Panc1 (cell line): ENCODE data around the gene SYNC. TPM values are rescaled to one million over a fixed set of nuclear protein-coding genes. Genes with fewer than 3 reads are reported as not detected.

Source experiments
- ATAC-seq: fragments of 200-7000 bp; cut with Tn5 transposase; 2 replicates; pipeline ENCODE4 v1.9.1; 2020; ENCODE audit warnings: mild to moderate bottlenecking, moderate library complexity
- BruUV-seq: library from RNA; stranded (reverse); fragments of 400-500 nt; replicated peaks from 2 replicates; lab custom pipeline; 2021; lab: Mats Ljungman, UMichigan
- CTCF ChIA-PET: fragments of 300-600 bp; sonication (Branson Sonifier 250); formaldehyde crosslinking; loops from one replicate; lab custom pipeline; 2022; ENCODE audit warnings: antibody characterized with exemption; lab: Charles Lee
- POLR2A ChIA-PET: fragments of 300-600 bp; sonication (Branson Sonifier 250); formaldehyde crosslinking; loops from one replicate; lab custom pipeline; 2022; ENCODE audit warnings: antibody characterized with exemption; lab: Charles Lee
- DNase-seq: peaks from one replicate; pipeline ENCODE4 v3.0.0-alpha.2; 2010; ENCODE audit warnings: low read depth, low spot score
- H3K27ac ChIP-seq: 2 replicates; pipeline ENCODE4 v1.5.1; 2011; ENCODE audit warnings: mild to moderate bottlenecking, low read length, inconsistent platforms
- H3K27me3 ChIP-seq: fragments of 200-500 bp; sonication (Bioruptor generic); 2 replicates; pipeline ENCODE4 v1.6.0; 2014; ENCODE audit warnings: low read length, inconsistent platforms; ENCODE audit not compliant: control insufficient read depth, insufficient read depth
- H3K36me3 ChIP-seq: fragments of 200-500 bp; sonication (Bioruptor generic); 2 replicates; pipeline ENCODE4 v1.5.1; 2014; ENCODE audit warnings: inconsistent platforms, mild to moderate bottlenecking, low read length, moderate library complexity; ENCODE audit not compliant: control insufficient read depth, insufficient read depth
- H3K4me1 ChIP-seq: 2 replicates; pipeline ENCODE4 v1.5.1; 2011; ENCODE audit warnings: inconsistent platforms, mild to moderate bottlenecking, low read length, moderate library complexity; ENCODE audit not compliant: control insufficient read depth, insufficient read depth
- H3K4me3 ChIP-seq, 2 experiments: 2 replicates each; pipeline ENCODE4 v1.5.1; 2011 to 2012; ENCODE audit warnings: low read depth in 2 of 2, low read length in 2 of 2, mild to moderate bottlenecking in 2 of 2, inconsistent platforms in 1 of 2, moderate library complexity in 1 of 2
- H3K9me3 ChIP-seq: fragments of 200-500 bp; sonication (Bioruptor generic); 2 replicates; pipeline ENCODE4 v1.5.1; 2014; ENCODE audit warnings: low read depth, mild to moderate bottlenecking, inconsistent platforms, low read length, moderate library complexity; ENCODE audit not compliant: control insufficient read depth, insufficient read depth
- POLR2AphosphoS5 ChIP-seq: IDR thresholded peaks from 2 replicates; pipeline ENCODE4 v1.6.1; 2012; ENCODE audit warnings: mild to moderate bottlenecking, low read depth, low read length, moderate library complexity
- SIN3A ChIP-seq: IDR thresholded peaks from 2 replicates; pipeline ENCODE4 v1.6.1; 2012; ENCODE audit warnings: low read depth, mild to moderate bottlenecking, low read length, moderate library complexity, borderline replicate concordance; ENCODE audit not compliant: insufficient read depth
- TCF7L2 ChIP-seq: IDR thresholded peaks from 2 replicates; pipeline ENCODE4 v1.6.1; 2011; ENCODE audit warnings: mild to moderate bottlenecking, low read depth, low read length, inconsistent platforms
- in situ Hi-C: cut with HindIII; loops from 2 replicates; pipeline ENCODE4 v1.10.0; 2016; ENCODE audit warnings: low sequenced_read_pairs, low pct_unique_long_range_greater_than_20kb
- intact Hi-C: fragments of 100-400 bp; cut with micrococcal nuclease; formaldehyde crosslinking; loops from one replicate; pipeline ENCODE4 v1.10.0; 2022; ENCODE audit not compliant: unreplicated experiment
- total RNA-seq: library from RNA; stranded (reverse); gene quantifications from one replicate; pipeline ENCODE4 v1.2.1, GENCODE V29; 2021; ENCODE audit not compliant: unreplicated experiment
- TF ChIP-seq, protein P1 (sequence below): fragments of 450-650 bp; IDR thresholded peaks from 2 replicates; pipeline ENCODE4 v1.5.1; 2017; ENCODE audit warnings: mild to moderate bottlenecking
- TF ChIP-seq, protein P2 (sequence below), 2 experiments: IDR thresholded peaks; 2 replicates each; pipeline ENCODE4 v1.6.1; 2011 to 2012; ENCODE audit warnings: low read depth in 2 of 2, control low read depth in 1 of 2, low read length in 1 of 2, mild to moderate bottlenecking in 1 of 2, moderate library complexity in 1 of 2; ENCODE audit not compliant: insufficient read depth in 1 of 2

The SYNC gene
- total RNA-seq, 1 experiment from 2014 or later, result 1.3 TPM

DNA sequence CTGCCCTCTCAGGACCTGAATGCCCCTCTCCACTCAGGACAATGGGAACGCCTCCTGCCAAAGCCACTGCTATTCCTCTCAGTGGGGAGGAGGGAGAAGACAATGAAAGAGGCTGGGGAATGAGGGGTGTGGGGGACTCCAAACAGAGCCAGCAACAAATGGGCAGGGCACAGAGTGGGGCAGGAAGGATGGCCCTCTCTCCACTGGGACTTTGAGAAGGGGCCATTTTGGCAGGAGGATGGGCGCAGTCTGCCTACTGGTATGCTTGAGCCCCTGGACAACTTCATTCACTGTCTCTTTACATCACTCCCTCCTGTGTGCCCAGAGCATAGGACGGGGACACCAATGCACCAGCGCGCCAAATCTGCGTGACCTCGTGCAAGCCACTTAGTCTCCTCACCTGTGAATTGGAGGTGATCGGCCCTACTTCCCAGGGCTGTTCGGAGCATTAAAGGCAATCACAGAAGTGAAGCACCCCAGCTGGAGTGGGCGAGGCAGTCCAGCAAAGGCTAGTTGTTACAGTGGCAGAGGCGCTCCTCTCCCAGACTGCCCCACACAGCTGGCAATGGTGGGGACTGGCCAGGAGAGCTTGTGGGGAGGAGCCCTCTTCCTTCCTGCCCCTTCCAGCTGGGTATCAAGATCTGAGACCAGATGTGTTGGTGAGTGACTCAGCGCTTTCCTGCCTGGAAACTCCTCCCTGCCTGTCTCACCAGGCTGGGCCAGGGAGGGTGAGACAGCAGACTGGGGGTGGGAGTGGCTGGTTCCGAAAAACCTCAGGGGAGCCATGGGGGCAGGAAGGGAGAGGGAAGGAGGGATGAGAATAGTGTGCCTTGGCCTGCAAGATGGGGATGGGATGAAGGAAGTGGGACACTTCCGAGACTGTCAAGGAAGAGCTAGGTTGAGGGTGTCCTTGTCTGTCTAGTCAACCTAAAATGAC is 22.4 kb upstream of the SYNC start:
- Histone ChIP-seq H3K4me1 (peaks cover 11% of the 10 kb centered on the region; the same call in 1 of the 2 replicates), H3K27me3 (no peaks in the 10 kb centered on the region), H3K27ac (peak overlapping the region; percentile 30; the same call in 1 of the 2 replicates), H3K4me3 (no peak overlapping the region), H3K9me3 (no peaks in the 10 kb centered on the region), H3K36me3 (no peaks in the 10 kb centered on the region)
- ChIA-PET CTCF (interaction anchor here (1.3 kb wide), 1 partner anchor 48 kb away, joined by 4 read pairs; no protein-coding TSS in a partner anchor), POLR2A (no interaction called here)
- TF ChIP-seq, protein P1, sequence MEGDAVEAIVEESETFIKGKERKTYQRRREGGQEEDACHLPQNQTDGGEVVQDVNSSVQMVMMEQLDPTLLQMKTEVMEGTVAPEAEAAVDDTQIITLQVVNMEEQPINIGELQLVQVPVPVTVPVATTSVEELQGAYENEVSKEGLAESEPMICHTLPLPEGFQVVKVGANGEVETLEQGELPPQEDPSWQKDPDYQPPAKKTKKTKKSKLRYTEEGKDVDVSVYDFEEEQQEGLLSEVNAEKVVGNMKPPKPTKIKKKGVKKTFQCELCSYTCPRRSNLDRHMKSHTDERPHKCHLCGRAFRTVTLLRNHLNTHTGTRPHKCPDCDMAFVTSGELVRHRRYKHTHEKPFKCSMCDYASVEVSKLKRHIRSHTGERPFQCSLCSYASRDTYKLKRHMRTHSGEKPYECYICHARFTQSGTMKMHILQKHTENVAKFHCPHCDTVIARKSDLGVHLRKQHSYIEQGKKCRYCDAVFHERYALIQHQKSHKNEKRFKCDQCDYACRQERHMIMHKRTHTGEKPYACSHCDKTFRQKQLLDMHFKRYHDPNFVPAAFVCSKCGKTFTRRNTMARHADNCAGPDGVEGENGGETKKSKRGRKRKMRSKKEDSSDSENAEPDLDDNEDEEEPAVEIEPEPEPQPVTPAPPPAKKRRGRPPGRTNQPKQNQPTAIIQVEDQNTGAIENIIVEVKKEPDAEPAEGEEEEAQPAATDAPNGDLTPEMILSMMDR, result no peak
- TF ChIP-seq SIN3A, result no peak
- no peak for TF ChIP-seq TCF7L2
- TF ChIP-seq, protein P2, sequence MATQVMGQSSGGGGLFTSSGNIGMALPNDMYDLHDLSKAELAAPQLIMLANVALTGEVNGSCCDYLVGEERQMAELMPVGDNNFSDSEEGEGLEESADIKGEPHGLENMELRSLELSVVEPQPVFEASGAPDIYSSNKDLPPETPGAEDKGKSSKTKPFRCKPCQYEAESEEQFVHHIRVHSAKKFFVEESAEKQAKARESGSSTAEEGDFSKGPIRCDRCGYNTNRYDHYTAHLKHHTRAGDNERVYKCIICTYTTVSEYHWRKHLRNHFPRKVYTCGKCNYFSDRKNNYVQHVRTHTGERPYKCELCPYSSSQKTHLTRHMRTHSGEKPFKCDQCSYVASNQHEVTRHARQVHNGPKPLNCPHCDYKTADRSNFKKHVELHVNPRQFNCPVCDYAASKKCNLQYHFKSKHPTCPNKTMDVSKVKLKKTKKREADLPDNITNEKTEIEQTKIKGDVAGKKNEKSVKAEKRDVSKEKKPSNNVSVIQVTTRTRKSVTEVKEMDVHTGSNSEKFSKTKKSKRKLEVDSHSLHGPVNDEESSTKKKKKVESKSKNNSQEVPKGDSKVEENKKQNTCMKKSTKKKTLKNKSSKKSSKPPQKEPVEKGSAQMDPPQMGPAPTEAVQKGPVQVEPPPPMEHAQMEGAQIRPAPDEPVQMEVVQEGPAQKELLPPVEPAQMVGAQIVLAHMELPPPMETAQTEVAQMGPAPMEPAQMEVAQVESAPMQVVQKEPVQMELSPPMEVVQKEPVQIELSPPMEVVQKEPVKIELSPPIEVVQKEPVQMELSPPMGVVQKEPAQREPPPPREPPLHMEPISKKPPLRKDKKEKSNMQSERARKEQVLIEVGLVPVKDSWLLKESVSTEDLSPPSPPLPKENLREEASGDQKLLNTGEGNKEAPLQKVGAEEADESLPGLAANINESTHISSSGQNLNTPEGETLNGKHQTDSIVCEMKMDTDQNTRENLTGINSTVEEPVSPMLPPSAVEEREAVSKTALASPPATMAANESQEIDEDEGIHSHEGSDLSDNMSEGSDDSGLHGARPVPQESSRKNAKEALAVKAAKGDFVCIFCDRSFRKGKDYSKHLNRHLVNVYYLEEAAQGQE (IDR thresholded peaks at IDR 0.05; ENCODE audit: insufficient read depth in 1 of 2, low read depth in 2 of 2, low read length in 1 of 2), result no peak
- no peak for TF ChIP-seq POLR2AphosphoS5
- DNase-seq, result no peak
- BruUV-seq, result no TSS peak
- intact Hi-C loops, result no loop called here
- in situ Hi-C loops, result no loop called here
- peak; percentile 68 for ATAC-seq

DNA sequence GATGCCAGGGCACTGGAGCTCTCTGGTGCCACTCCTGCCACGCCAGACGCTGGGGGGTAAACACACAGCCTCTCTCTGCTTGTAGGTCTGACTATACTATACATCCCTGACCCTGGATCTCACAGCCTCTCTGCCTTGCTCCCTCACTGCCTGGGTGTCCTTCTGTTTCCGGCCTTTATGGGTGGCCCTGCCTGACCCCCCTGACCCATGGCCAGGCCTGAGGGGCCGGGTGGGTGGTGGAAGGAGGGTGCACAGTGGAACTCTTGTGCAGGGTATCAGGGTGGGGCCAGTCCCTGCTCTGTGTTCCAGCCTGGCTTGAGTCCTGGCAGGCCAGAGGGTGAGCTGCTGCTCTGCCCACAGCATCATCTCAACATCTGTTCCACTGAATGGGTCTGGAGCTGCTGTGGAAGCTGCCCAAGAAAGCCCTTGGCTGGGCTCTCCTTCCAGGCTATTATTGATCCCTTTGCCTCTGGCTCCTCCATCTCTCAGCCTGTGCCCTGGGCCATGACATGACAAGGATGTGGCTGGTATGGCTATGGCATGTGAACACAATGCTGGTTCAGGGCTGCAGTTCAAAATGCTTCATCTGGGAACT is 17.2 kb upstream of the SYNC start:
- H3K4me1 ChIP-seq, result peaks cover 5% of the 10 kb centered on the region; the same call in 1 of the 2 replicates
- no TSS peak for BruUV-seq
- in situ Hi-C loops, result loop anchor here (10.0 kb wide), 1 partner anchor 45 kb away; no protein-coding TSS in a partner anchor

More for the DNA sequence above, 17.2 kb upstream of the SYNC start:
- H3K9me3 ChIP-seq, result no peaks in the 10 kb centered on the region
- no peaks in the 10 kb centered on the region for H3K27me3 ChIP-seq
- ChIA-PET CTCF (no interaction called here), POLR2A (no interaction called here)
- DNase-seq, result no peak
- intact Hi-C loops, result no loop called here
- H3K27ac ChIP-seq, result no peak overlapping the region
- TF ChIP-seq, protein P1, result no peak
- TF ChIP-seq POLR2AphosphoS5 (no peak), TCF7L2 (no peak), SIN3A (no peak)
- TF ChIP-seq, protein P2 (IDR thresholded peaks at IDR 0.05; ENCODE audit: insufficient read depth in 1 of 2, low read depth in 2 of 2, low read length in 1 of 2), result no peak
- no peak overlapping the region for H3K4me3 ChIP-seq
- no peaks in the 10 kb centered on the region for H3K36me3 ChIP-seq
- no peak for ATAC-seq
